GM23338 (cell line): Measurements from ENCODE around the gene PNPT1.

Experiments used
- CREB1 ChIP-seq: fragments of 250-450 bp; sonication (Bioruptor Pico); IDR thresholded peaks from 2 replicates; pipeline ENCODE4 v1.5.0; 2020; ENCODE audit warnings: low read depth, mild to moderate bottlenecking, moderate library complexity
- EZH2 ChIP-seq: fragments of 200-600 bp; sonication (generic); IDR thresholded peaks from one replicate; pipeline ENCODE4 v1.8.0; 2017; ENCODE audit warnings: antibody characterized with exemption, mild to moderate bottlenecking, low read depth; ENCODE audit not compliant: unreplicated experiment
- EZH2phosphoT487 ChIP-seq: fragments of 200-600 bp; sonication (generic); IDR thresholded peaks from one replicate; pipeline ENCODE4 v1.8.1; 2018; ENCODE audit warnings: antibody characterized with exemption; ENCODE audit not compliant: unreplicated experiment
- JUNB ChIP-seq: IDR thresholded peaks from one replicate; pipeline ENCODE4 v1.6.1; 2016; ENCODE audit warnings: antibody characterized with exemption; ENCODE audit not compliant: unreplicated experiment
- POLR2AphosphoS5 ChIP-seq: IDR thresholded peaks from 2 replicates; pipeline ENCODE4 v1.6.1; 2016; ENCODE audit warnings: antibody characterized with exemption, low read depth
- TF ChIP-seq, protein P1 (sequence below): IDR thresholded peaks from 2 replicates; pipeline ENCODE4 v1.6.1; 2016; ENCODE audit warnings: antibody characterized with exemption
- TF ChIP-seq, protein P2 (sequence below), 2 experiments: fragments of 200-600 bp in 1 of 2; sonication (generic) in 1 of 2; conservative IDR thresholded peaks; 2 replicates each; pipeline versions ENCODE4 v1.5.1 to v1.6.1; 2016 to 2017; ENCODE audit warnings: antibody characterized with exemption in 2 of 2, low read depth in 2 of 2, mild to moderate bottlenecking in 2 of 2, moderate library complexity in 1 of 2
- TF ChIP-seq, protein P3 (sequence below): IDR thresholded peaks from one replicate; pipeline ENCODE4 v1.6.1; 2018; ENCODE audit warnings: antibody characterized with exemption; ENCODE audit not compliant: unreplicated experiment

DNA sequence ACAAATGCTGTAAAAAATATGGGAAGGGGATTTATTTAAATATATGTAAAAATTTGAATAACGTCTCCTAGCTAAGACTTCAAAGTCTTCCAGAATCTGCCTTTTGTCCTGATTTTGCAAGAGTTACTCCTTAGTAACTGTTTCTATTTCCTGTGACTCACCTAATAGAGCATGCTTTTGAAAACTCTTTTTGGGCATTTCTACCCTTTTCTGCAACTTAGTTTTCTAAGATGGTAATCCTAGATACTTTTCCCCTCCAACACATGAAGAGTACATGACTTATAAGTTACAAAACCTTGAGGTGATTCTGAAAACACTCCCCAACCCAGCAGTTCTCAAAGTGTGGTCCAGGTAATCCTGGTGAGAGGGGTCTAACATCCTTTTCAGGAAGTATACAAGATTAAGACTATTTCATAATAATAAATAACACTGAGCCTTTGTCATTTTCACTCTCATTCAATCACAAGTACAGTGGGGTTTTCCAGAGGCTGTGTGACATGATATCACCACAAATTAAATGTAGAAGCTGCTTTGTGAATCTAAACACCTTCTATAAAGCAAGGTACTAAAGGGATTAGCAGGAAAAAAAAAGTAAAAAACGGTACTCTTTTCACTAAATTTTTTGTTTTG, 108.1 kb downstream of the PNPT1 start:
- TF ChIP-seq, protein P1, sequence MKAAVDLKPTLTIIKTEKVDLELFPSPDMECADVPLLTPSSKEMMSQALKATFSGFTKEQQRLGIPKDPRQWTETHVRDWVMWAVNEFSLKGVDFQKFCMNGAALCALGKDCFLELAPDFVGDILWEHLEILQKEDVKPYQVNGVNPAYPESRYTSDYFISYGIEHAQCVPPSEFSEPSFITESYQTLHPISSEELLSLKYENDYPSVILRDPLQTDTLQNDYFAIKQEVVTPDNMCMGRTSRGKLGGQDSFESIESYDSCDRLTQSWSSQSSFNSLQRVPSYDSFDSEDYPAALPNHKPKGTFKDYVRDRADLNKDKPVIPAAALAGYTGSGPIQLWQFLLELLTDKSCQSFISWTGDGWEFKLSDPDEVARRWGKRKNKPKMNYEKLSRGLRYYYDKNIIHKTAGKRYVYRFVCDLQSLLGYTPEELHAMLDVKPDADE = no peak
- TF ChIP-seq, protein P2, sequence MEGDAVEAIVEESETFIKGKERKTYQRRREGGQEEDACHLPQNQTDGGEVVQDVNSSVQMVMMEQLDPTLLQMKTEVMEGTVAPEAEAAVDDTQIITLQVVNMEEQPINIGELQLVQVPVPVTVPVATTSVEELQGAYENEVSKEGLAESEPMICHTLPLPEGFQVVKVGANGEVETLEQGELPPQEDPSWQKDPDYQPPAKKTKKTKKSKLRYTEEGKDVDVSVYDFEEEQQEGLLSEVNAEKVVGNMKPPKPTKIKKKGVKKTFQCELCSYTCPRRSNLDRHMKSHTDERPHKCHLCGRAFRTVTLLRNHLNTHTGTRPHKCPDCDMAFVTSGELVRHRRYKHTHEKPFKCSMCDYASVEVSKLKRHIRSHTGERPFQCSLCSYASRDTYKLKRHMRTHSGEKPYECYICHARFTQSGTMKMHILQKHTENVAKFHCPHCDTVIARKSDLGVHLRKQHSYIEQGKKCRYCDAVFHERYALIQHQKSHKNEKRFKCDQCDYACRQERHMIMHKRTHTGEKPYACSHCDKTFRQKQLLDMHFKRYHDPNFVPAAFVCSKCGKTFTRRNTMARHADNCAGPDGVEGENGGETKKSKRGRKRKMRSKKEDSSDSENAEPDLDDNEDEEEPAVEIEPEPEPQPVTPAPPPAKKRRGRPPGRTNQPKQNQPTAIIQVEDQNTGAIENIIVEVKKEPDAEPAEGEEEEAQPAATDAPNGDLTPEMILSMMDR (conservative IDR thresholded peaks at IDR 0.05; ENCODE audit: low read depth in 2 of 2) = no peak
- no peak for TF ChIP-seq JUNB
- no peak for TF ChIP-seq CREB1 (CRISPR knock-in tag)
- TF ChIP-seq, protein P3, sequence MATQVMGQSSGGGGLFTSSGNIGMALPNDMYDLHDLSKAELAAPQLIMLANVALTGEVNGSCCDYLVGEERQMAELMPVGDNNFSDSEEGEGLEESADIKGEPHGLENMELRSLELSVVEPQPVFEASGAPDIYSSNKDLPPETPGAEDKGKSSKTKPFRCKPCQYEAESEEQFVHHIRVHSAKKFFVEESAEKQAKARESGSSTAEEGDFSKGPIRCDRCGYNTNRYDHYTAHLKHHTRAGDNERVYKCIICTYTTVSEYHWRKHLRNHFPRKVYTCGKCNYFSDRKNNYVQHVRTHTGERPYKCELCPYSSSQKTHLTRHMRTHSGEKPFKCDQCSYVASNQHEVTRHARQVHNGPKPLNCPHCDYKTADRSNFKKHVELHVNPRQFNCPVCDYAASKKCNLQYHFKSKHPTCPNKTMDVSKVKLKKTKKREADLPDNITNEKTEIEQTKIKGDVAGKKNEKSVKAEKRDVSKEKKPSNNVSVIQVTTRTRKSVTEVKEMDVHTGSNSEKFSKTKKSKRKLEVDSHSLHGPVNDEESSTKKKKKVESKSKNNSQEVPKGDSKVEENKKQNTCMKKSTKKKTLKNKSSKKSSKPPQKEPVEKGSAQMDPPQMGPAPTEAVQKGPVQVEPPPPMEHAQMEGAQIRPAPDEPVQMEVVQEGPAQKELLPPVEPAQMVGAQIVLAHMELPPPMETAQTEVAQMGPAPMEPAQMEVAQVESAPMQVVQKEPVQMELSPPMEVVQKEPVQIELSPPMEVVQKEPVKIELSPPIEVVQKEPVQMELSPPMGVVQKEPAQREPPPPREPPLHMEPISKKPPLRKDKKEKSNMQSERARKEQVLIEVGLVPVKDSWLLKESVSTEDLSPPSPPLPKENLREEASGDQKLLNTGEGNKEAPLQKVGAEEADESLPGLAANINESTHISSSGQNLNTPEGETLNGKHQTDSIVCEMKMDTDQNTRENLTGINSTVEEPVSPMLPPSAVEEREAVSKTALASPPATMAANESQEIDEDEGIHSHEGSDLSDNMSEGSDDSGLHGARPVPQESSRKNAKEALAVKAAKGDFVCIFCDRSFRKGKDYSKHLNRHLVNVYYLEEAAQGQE = no peak
- no peak for TF ChIP-seq EZH2
- TF ChIP-seq POLR2AphosphoS5 = no peak
- no peak for TF ChIP-seq EZH2phosphoT487
